Fibroblast of gingiva (primary cell): Measurements from ENCODE around the gene DUOXA2.
"Not testable (repeated sequence)": the region's sequence is repeated elsewhere in the genome, so short reads cannot be mapped to it uniquely, and the experiment has no call there.

Experiments used
- DNase-seq: peaks from one replicate; pipeline ENCODE4 v3.0.0-alpha.2; 2011; ENCODE audit warnings: low read depth

DUOXA2 gene

GRCh38 chr15:45095661-45096060 is 18.5 kb upstream of the DUOXA2 start:
- DNase-seq = no peak

DNA sequence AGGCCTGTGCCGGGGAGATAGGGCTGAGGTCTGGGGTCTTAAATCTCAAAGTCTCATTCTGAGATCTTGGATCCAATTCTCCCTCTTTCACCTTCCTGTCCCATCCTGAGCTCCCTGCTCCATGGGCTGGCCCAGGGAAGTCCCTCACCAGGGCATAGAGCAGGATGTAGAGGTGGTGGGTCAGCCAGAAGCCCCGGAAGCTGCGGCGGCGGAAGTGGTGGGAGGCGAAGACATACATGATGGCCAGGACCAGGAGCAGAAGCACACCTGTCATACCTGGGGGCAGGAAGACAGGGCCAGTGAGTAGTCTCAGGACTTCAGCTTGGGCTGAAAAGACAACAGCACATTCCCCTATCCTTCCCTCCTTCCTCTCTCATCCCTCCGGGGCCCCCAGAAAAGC is 16.7 kb upstream of the DUOXA2 start:
- DNase-seq = no peak

- DNase-seq = no peak
Measured at GRCh38 chr15:45099549-45100165, 14.5 kb upstream of the DUOXA2 start.

GRCh38 chr15:45100884-45101625 is 13.1 kb upstream of the DUOXA2 start:
- no peak for DNase-seq

DNA sequence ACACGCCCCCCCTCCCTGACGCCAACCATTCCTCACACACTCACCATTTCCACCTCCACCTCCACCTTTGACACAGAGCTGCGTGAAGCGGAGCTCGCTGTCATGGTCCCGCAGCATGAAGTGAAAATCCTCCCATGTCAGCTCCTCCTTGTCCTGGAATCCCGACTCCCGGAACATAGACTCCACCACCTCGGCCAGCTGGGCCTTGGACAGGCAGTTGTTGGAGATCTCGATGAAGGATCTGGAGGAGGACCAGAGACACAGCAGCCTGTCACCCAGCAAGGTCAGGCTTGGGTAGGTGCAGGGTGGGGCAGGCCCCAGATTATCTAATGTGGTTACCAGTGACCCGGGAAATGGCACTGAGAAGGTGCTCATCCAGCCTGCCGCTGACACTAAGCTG is 12.4 kb upstream of the DUOXA2 start:
- no peak for DNase-seq

DNA sequence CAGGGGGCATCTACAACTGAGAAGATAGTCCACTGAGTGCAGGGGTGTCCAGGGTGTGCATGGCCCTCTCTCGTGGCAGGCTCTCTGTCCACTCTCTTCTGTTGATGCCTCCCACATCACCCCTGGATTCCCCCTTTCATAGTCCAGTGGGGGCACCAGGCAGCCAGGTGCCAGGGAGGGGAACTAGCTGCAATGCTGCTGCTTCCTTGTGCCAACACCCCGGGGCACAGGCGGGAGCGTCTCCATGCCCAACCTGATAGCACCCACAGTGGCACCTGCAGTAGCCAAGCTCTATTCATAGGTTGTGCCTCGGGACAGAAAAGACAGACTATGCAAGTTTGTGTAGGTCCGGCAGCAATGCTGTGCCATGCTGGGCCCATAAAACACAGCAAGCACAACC is 11.9 kb upstream of the DUOXA2 start:
- no peak for DNase-seq

DNA sequence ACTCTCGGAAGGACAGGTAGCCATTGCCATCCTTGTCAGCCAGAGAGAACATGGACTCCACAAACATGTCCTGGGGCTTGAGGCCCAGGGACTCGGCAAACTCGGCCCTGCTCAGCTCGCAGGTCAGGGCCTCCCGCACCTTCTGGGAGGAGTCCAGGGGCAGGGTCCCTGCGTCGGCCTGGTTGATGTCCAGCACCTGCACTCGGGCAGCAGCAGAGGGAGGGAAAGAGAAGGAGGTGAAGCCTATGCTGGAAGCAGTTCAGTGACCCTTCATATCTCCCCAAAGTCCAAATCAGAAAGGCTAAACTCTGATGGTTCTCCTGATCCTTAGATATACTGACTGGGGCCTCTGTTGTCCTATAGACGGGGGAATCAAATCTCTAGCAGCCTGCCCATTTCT is 10.0 kb upstream of the DUOXA2 start:
- not testable (repeated sequence) for DNase-seq

DNA sequence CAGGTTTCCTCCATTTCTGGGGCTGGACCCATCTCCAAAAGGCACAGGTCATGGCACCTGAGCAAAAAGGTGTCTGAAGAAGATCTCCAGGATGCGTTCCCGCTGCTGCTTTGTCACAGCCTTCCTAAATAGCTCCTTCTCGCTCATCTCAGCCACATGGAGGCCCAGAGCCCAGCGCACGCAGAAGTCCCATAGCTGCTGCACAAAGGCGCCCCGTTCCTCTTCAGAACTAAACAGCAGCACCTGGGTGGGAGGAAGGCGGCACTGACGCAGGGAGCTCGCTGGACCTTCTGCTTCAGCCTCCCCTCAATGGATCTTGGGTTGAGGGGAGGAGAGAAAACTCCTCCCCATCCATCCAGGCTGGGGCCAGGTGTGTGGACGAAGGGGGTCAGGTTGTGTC is 8.5 kb upstream of the DUOXA2 start:
- no peak for DNase-seq

DNA sequence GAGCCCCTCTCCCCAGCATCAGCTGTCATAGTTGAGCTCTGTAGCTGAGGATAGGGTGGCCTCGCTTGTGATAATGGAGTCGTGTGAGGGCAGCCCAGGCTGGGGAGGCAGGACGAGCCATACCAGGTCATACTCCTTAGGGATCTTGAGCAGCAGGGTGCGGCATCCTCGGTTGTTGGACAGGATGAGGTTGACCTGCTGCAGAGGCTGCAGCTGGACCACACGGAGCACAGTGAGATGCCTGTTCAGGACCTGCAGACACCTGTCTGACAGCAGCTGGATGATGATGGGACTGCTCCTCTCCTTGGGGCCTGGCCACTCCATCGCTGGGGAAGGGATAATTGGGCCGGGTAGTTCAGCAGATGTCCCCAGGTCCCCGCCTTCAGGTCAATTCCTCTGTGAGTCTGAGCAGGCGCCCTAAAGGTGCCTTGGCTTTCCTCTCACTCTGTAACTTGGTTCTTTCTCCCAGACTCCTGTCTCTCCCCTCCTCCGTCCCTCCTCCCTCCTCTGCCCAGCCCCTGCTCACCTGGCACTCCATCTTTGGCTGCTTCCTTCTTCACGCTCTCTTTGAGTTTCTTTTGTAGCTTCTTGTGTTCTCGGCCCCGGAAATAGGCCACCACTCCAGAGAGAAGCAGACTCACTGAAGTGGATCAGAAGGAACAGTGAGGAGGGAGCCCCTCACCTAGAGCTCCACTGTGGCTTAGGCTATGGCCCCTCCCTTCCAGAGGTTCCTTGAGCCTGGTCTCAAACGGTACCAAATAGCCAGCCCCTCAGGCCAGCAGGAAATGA is 7.9 kb upstream of the DUOXA2 start:
- DNase-seq = no peak

DNA sequence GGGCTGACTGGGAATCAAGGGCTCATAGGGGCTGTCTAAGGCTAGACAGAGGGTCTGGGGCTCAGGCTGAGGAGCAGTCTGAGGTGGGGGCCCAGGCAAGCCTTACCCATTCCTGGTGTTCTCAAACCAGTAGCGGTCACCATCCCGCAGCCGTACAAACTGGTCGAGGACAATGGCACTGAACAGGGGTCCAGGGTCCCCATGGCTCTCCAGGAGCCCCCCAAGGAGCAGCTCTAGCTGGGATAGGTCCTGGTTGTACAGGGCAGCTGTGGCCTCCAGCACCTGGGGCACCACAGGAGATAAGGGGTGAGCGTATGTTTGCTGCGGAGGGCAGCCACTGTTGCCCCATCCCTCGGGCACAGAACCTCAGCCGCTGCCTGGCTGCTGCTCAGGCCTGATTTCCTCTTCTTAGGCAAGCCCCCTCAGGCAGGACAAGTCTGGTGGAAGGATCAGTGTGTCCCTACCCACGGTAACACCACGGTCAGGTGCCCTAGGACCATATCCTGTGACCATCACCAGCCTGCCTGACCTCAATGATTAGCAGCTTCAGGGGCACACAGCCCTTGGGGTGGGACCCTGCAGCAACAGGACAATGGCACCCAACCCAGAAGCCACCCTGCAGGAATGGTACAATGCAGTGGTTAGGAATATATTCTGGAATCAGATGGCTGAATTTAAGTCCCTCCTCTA is 6.0 kb upstream of the DUOXA2 start:
- no peak for DNase-seq

- no peak for DNase-seq
Measured at GRCh38 chr15:45110256-45110820, 3.8 kb upstream of the DUOXA2 start.

DNA sequence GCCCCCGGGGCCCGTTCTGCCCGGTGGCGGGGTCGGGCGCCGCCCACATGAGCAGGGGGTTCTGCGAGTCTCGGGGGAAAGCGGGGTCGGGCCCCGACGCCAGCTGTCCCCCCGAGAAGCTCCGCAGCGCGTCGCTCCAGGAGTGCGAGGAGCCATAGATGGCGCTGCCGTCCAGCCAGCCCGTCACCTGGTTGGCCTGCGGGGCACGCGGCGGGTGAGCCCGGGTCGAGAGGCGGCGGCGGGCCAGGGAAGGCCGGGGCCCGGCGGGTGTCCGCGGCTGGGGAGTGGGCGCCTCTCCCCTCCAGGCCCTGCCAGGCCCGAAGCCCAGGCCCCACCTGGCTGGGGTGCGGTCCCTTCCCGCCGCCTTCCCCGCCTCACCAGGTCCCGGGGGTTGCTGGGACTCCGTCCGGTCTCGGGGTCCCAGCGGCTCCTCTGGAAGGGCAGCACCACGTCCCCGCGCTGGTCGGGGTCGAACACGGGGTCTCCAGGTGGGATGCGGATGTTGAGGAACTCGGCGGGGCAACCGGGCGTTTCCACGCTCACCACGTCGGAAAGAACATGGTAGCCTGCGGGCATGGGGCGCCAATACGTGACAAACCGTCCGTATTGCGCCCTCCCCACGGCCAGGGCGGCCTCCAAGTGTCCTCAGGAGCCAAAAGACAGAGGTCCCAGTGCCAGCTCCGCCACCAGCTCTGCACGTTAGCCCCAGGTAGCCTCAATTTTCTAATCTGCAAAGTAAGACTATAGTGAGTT is 2.6 kb upstream of the DUOXA2 start:
- no peak for DNase-seq

DNA sequence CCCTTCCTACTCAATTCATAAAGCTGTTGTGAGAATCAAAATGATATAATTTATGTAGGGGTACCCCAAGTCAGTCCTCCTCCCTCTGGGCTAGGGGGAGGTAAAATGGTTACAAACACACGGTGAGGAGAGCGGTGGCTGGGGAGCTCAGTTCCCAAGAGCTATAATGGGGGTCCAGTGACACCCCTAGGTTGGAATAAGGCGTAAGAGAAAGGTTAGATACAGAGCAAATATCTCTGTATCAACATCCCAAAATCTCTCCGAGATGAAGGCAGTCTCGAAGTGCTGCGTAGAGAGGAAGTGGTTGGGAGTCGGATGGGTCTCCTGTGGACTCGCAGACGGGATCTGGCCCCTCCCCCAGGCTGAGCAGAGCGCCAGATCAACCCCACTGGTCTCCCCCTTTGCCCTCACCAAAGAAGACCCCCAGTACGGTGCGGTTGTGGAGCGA is 2.0 kb upstream of the DUOXA2 start:
- DNase-seq = no peak

- no peak for DNase-seq
Measured at GRCh38 chr15:45112591-45113379, 1.3 kb upstream of the DUOXA2 start.

- no peak for DNase-seq
Measured at GRCh38 chr15:45113380-45113990, 641 bp upstream of the DUOXA2 start.

- no peak for DNase-seq
Measured at GRCh38 chr15:45114751-45115085, 592 bp downstream of the DUOXA2 start.

DNA sequence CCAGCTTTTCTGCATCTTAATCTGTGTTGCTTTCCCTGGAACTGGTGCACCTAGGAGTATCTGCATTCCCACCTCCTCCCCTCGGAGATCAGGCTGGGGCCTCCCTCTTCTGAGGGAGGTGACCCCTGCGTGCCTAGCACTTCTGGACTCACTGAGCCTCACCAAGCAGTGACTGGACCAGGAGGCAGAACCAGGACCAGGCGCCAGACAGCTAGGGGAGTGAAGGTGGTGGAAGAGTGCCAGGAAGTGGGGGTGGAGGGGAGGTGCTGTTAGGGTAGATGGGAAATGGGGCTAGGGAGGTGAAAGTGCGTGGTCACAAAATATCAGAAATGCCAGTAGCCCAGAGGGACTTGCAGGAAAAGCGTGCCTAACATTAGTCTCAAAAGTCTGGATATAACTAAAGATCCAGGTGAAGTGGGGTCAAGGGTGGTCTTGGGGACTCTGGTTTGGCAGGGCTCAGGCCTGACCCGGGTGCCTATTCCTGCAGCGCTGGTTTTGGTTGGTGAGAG is 1.2 kb downstream of the DUOXA2 start:
- DNase-seq = no peak

GRCh38 chr15:45116006-45116481 is 1.9 kb downstream of the DUOXA2 start:
- no peak for DNase-seq

- no peak for DNase-seq
Measured at GRCh38 chr15:45116482-45117307, 2.6 kb downstream of the DUOXA2 start.
